RCC 7860 (cell line): Measurements from ENCODE around the gene ACKR3.

ENCODE experiments used
- DNase-seq: peaks from one replicate; pipeline ENCODE4 v3.0.0-alpha.2; 2015; ENCODE audit warnings: low spot score
- FAIRE-seq: peaks from 2 replicates; lab custom pipeline; 2012; peaks lifted over from hg19 to GRCh38; lab: Jason Lieb, UNC

The ACKR3 gene

GRCh38 chr2:236604575-236605344 lies 35.1 kb downstream of the ACKR3 start:
- DNase-seq (no peak), FAIRE-seq (no peak)

GRCh38 chr2:236605345-236605734 lies 35.7 kb downstream of the ACKR3 start:
- FAIRE-seq (no peak), DNase-seq (no peak)

GRCh38 chr2:236606023-236606422 lies 36.4 kb downstream of the ACKR3 start:
- DNase-seq (no peak), FAIRE-seq (no peak)

- DNase-seq (no peak), FAIRE-seq (no peak)
Observed at GRCh38 chr2:236607471-236608187, 38.0 kb downstream of the ACKR3 start.

GRCh38 chr2:236608188-236608525 lies 38.5 kb downstream of the ACKR3 start:
- FAIRE-seq (no peak), DNase-seq (no peak)

GRCh38 chr2:236608710-236609109 lies 39.1 kb downstream of the ACKR3 start:
- FAIRE-seq = no peak

GRCh38 chr2:236610991-236611821 lies 41.6 kb downstream of the ACKR3 start:
- no peak for FAIRE-seq
- DNase-seq = no peak

More at GRCh38 chr2:236608710-236609109, 39.1 kb downstream of the ACKR3 start:
- no peak for DNase-seq

- FAIRE-seq = no peak
- no peak for DNase-seq
Observed at GRCh38 chr2:236612737-236613136, 43.1 kb downstream of the ACKR3 start.

GRCh38 chr2:236613612-236614011 lies 44.0 kb downstream of the ACKR3 start:
- FAIRE-seq (no peak), DNase-seq (no peak)

- no peak for FAIRE-seq
Observed at GRCh38 chr2:236614551-236614950, 44.9 kb downstream of the ACKR3 start.

GRCh38 chr2:236616031-236616430 lies 46.4 kb downstream of the ACKR3 start:
- no peak for FAIRE-seq
- DNase-seq = peak; percentile 11

More at GRCh38 chr2:236614551-236614950, 44.9 kb downstream of the ACKR3 start:
- DNase-seq = no peak

- no peak for DNase-seq
- no peak for FAIRE-seq
Observed at GRCh38 chr2:236616624-236617023, 47.0 kb downstream of the ACKR3 start.

GRCh38 chr2:236617221-236617737 lies 47.7 kb downstream of the ACKR3 start:
- FAIRE-seq (no peak), DNase-seq (no peak)

- no peak for FAIRE-seq
- no peak for DNase-seq
Observed at GRCh38 chr2:236617796-236618195, 48.2 kb downstream of the ACKR3 start.

- FAIRE-seq (no peak), DNase-seq (no peak)
Observed at GRCh38 chr2:236618370-236618769, 48.7 kb downstream of the ACKR3 start.

GRCh38 chr2:236619910-236620612 lies 50.4 kb downstream of the ACKR3 start:
- FAIRE-seq = no peak
- DNase-seq = no peak

- no peak for FAIRE-seq
- no peak for DNase-seq
Observed at GRCh38 chr2:236621786-236622185, 52.2 kb downstream of the ACKR3 start.

- FAIRE-seq = no peak
- DNase-seq = no peak
Observed at GRCh38 chr2:236622201-236622600, 52.6 kb downstream of the ACKR3 start.

- no peak for DNase-seq
- no peak for FAIRE-seq
Observed at GRCh38 chr2:236622660-236623059, 53.0 kb downstream of the ACKR3 start.

- no peak for DNase-seq
- no peak for FAIRE-seq
Observed at GRCh38 chr2:236623816-236624215, 54.2 kb downstream of the ACKR3 start.
